Measurements from ENCODE around the gene ZNF415. TPM values are rescaled to one million over a fixed set of nuclear protein-coding genes. Genes with fewer than 3 reads are reported as not detected.

The ZNF415 gene
- total RNA-seq, 4 donors from 2014 or later = 1.2 to 9.9 (median 2.6) TPM

GRCh38 chr19:53079313-53079924 is 53.3 kb downstream of the ZNF415 start:
- TF ChIP-seq CTCF (IDR thresholded peaks at IDR 0.05) (no peak), POLR2A (IDR thresholded peaks at IDR 0.05) (no peak)
- Histone ChIP-seq H3K36me3 (peaks cover 0 to 92% (median 0%) of the 10 kb centered on the region in 3 donors), H3K4me3 (no peak overlapping the region)

GRCh38 chr19:53078668-53079067 is 54.0 kb downstream of the ZNF415 start:
- H3K27me3 ChIP-seq = no peaks in the 10 kb centered on the region
- H3K36me3 ChIP-seq = peaks cover 0 to 92% (median 4%) of the 10 kb centered on the region in 3 donors
- H3K4me3 ChIP-seq = no peak overlapping the region
- TF ChIP-seq POLR2A (IDR thresholded peaks at IDR 0.05) (no peak), CTCF (IDR thresholded peaks at IDR 0.05) (no peak)
- peaks cover 0 to 41% (median 3%) of the 10 kb centered on the region in 4 donors for H3K9me3 ChIP-seq
- H3K27ac ChIP-seq = no peak overlapping the region
- H3K4me1 ChIP-seq = no peaks in the 10 kb centered on the region
- DNase-seq = no peak

More at GRCh38 chr19:53079313-53079924, 53.3 kb downstream of the ZNF415 start:
- H3K27ac ChIP-seq = no peak overlapping the region
- H3K9me3 ChIP-seq = peaks cover 0 to 34% (median 3%) of the 10 kb centered on the region in 4 donors
- H3K27me3 ChIP-seq = no peaks in the 10 kb centered on the region
- no peaks in the 10 kb centered on the region for H3K4me1 ChIP-seq
- no peak for DNase-seq

- Histone ChIP-seq H3K36me3 (peaks cover 0 to 92% (median 4%) of the 10 kb centered on the region in 3 donors), H3K27me3 (no peaks in the 10 kb centered on the region), H3K27ac (no peak overlapping the region), H3K9me3 (peaks cover 0 to 52% (median 2%) of the 10 kb centered on the region in 4 donors), H3K4me1 (no peaks in the 10 kb centered on the region), H3K4me3 (no peak overlapping the region)
- DNase-seq = no peak
- TF ChIP-seq CTCF (IDR thresholded peaks at IDR 0.05) (peak in 3 of 6 experiments; percentile 11 to 24 (median 15)), POLR2A (IDR thresholded peaks at IDR 0.05) (no peak)
Measured at GRCh38 chr19:53076984-53077383, 55.7 kb downstream of the ZNF415 start.

GRCh38 chr19:53068834-53069233 is 63.9 kb downstream of the ZNF415 start:
- H3K4me1 ChIP-seq = no peaks in the 10 kb centered on the region
- no peak overlapping the region for H3K4me3 ChIP-seq
- TF ChIP-seq POLR2A (IDR thresholded peaks at IDR 0.05) (no peak), CTCF (IDR thresholded peaks at IDR 0.05) (no peak)
- peaks cover 0 to 69% (median 6%) of the 10 kb centered on the region in 3 donors for H3K36me3 ChIP-seq
- no peaks in the 10 kb centered on the region for H3K27me3 ChIP-seq
- no peak for DNase-seq
- peaks cover 0 to 85% (median 38%) of the 10 kb centered on the region in 4 donors for H3K9me3 ChIP-seq
- H3K27ac ChIP-seq = no peak overlapping the region

- H3K9me3 ChIP-seq = peaks cover 0 to 83% (median 37%) of the 10 kb centered on the region in 4 donors
- H3K36me3 ChIP-seq = peaks cover 0 to 62% (median 6%) of the 10 kb centered on the region in 3 donors
- no peaks in the 10 kb centered on the region for H3K4me1 ChIP-seq
- no peak overlapping the region for H3K4me3 ChIP-seq
- H3K27me3 ChIP-seq = no peaks in the 10 kb centered on the region
- TF ChIP-seq POLR2A (IDR thresholded peaks at IDR 0.05) (no peak), CTCF (IDR thresholded peaks at IDR 0.05) (no peak)
- no peak for DNase-seq
- H3K27ac ChIP-seq = no peak overlapping the region
Measured at GRCh38 chr19:53068199-53068598, 64.5 kb downstream of the ZNF415 start.

Data from Peyer's patch (tissue), 4 donors.